Measurements from ENCODE around the gene INPP5J.

- TF ChIP-seq CTCF (IDR thresholded peaks at IDR 0.05) (no peak), SP1 (CRISPR knock-in tag; conservative IDR thresholded peaks at IDR 0.05) (no peak), ELF4 (CRISPR knock-in tag; IDR thresholded peaks at IDR 0.05; ENCODE audit: low read depth) (no peak), KAT7 (CRISPR knock-in tag; IDR thresholded peaks at IDR 0.05; ENCODE audit: borderline replicate concordance) (no peak), ATF6 (CRISPR knock-in tag; IDR thresholded peaks at IDR 0.05) (no peak), FOXJ3 (CRISPR knock-in tag; IDR thresholded peaks at IDR 0.05; ENCODE audit: borderline replicate concordance) (no peak), ZNF138 (CRISPR knock-in tag; conservative IDR thresholded peaks at IDR 0.05) (no peak), JUN (CRISPR knock-in tag; IDR thresholded peaks at IDR 0.05) (no peak), MYBL2 (CRISPR knock-in tag; IDR thresholded peaks at IDR 0.05) (no peak), NR2C2 (CRISPR knock-in tag; IDR thresholded peaks at IDR 0.05) (no peak), AR (CRISPR knock-in tag; IDR thresholded peaks at IDR 0.05) (no peak), ESRRA (CRISPR knock-in tag; IDR thresholded peaks at IDR 0.05; ENCODE audit: borderline replicate concordance) (no peak), HMGXB4 (CRISPR knock-in tag; IDR thresholded peaks at IDR 0.05) (no peak), IRF2 (CRISPR knock-in tag; IDR thresholded peaks at IDR 0.05; ENCODE audit: borderline replicate concordance, low read depth) (no peak)
Measured at GRCh38 chr22:31097941-31098631, 24.7 kb upstream of the INPP5J start.

All from WTC11 (cell line).